NCI-H1436 treated with DMSO at 0.1 percent for 48 hours (cell line): ENCODE results near the gene HARBI1.

Source experiments
- DNase-seq: peaks from one replicate; lab custom pipeline; 2025; lab: John Stamatoyannopoulos, UW

Gene HARBI1

DNA sequence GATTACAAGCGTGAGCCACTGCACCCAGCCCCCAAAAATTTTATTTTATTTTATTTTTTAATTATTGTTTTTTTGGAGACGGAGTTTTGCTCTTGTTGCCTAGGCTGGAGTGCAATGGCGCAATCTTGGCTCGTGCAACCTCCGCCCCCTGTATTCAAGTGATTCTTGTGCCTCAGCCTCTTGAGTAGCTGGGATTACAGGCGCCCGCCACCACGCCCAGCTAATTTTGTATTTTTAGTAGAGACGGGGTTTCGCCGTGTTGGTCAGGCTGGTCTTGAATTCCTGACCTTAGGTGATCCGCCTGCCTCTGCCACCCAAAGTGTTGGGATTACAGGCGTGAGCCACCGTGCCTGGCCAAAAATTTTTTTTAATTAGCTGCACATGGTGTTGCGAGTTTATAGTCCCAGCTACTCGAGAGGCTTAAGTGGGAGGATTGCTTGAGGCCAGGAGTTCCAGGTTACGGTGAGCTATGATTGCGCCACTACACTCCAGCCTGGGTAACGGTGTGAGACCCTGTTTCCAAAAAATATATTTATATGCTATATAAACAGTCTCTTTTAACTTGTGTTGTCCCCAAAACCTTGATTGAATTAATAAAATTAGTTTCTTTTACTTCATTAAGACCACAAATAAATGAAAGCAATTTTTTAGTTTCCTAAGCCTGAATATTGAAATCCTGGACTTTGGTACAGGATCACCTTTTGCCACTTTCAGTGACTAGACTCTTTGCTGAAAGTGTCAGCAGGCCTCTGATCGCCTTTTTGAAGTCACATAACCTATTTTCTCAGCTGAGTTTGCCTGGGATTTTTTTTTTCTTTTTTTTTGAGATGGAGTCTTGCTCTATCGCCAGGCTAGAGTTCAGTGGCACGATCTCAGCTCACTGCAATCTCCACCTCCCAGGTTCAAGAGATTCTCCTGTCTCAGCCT, 16.5 kb upstream of the HARBI1 start:
- DNase-seq: no peak

DNA sequence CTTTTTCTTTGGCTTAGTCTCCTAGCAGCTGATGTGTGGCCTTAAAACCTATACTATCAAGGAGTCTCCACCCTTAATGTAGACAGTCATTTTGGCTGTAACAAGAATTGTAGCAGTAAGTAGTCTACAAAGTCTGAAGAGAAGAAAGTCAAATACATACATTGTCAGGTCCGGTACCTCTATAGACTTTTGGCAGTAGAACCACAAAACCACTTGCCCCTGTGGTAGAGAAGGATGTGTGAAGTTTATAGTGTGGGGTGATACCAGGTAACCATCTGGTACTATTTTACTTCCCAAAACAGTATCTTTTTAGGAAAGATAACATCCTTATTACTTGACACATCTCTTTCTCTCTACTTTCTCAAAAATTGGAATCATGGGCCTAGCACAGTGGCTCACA, 15.5 kb upstream of the HARBI1 start:
- no peak for DNase-seq

GRCh38 chr11:46631676-46632075, 14.6 kb upstream of the HARBI1 start:
- no peak for DNase-seq

GRCh38 chr11:46630237-46630636, 13.2 kb upstream of the HARBI1 start:
- DNase-seq: no peak

DNA sequence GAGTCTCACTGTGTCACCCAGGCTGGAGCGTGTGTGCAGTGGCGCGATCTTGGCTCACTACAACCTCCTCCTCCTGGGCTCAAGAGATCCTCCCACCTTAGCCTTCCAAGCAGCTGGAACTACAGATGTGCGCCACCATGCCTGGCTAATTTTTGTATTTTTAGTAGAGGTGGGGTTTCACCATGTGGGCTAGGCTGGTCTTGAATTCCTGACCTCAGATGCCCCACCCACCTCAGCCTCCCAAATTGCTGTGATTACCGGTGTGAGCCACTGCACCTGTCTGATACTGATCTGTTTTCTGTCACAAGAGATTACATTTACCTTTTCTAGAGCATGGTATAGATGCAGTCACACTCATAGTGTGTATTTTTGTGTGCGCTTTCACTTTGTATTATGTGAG, 11.9 kb upstream of the HARBI1 start:
- no peak for DNase-seq

DNA sequence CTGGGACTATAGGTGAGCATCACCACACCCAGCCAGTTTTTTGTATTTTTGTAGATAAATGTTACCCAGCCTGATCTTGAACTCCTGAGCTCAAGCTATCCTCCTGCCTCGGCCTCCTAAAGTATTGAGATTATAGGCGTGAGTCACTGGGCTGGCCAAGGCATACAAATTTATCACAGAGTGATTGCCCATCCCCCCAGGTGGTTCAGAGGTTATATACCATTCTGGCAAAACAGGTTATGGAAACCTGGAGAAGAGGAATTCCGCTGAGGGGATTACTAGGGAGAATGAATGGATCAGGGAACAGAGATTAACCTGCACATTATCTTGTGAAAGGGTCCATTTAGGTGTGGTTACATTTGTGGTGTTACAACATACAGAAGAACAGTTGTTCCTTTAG, 8.4 kb upstream of the HARBI1 start:
- no peak for DNase-seq

- no peak for DNase-seq
Observed at GRCh38 chr11:46618837-46619236, 1.8 kb upstream of the HARBI1 start.

GRCh38 chr11:46617972-46618314, 916 bp upstream of the HARBI1 start:
- no peak for DNase-seq

- no peak for DNase-seq
Observed at GRCh38 chr11:46616551-46617133, 385 bp downstream of the HARBI1 start.

DNA sequence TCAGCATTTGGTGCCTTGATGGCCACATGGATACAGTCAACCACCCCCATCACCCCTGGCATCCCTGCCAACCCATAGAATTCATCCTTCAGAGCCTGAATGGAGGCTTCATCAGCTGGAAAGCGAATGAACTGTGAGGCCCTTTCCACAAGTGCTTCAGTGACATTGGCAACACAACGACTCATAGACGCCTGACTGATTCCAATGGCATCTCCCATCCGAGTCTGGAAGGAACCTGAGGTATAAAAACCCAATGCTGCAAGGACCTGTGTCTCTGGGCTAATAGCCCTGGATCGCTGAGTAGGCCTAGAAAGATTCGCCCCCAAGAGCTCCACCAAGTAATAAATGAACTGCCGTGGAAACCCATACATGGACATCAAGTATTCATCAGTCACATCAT, 1.3 kb downstream of the HARBI1 start:
- no peak for DNase-seq

DNA sequence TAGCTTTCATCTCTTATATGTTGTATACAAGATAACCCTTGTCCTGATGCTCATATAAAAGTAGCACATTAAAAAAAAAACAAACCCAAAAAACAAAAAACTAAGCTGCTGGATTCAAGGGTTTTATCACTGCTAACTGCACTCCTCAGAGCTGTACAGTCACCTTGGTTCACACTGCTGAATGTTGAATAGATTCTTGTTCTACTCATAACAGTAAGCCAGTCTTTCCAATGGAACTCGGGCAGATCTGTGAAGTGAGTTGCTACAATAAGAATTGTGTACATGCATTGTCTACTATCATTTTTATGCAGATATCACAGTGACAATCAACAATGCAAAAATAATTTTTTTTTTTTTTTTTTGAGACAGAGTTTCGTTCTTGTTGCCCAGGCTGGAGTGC, 4.7 kb downstream of the HARBI1 start:
- DNase-seq: no peak

- no peak for DNase-seq
Observed at GRCh38 chr11:46611526-46612304, 5.3 kb downstream of the HARBI1 start.

- DNase-seq: no peak
Observed at GRCh38 chr11:46609386-46609785, 7.6 kb downstream of the HARBI1 start.

- no peak for DNase-seq
Observed at GRCh38 chr11:46607516-46607915, 9.5 kb downstream of the HARBI1 start.

DNA sequence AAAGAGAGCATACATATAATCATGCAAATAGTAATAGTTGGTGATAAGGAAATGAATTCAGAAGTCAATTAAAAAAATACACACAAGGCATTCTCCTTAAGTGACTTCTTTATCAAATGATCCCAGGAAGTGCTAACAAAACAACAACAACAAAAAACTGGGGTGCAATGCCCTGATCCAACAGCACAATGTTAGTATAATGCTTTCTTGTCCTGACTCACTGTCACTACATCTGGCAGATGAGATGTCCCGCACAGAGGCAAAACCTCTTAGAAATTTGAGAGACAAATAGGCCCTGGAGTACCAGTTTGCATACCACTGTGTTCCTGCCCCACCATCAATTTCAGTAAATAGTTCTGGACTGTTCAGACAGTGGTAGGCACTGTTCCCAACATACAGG, 12.2 kb downstream of the HARBI1 start:
- no peak for DNase-seq

GRCh38 chr11:46603704-46604308, 13.2 kb downstream of the HARBI1 start:
- DNase-seq: no peak

- no peak for DNase-seq
Observed at GRCh38 chr11:46601129-46601528, 15.9 kb downstream of the HARBI1 start.

GRCh38 chr11:46600194-46600960, 16.6 kb downstream of the HARBI1 start:
- DNase-seq: no peak

- DNase-seq: no peak
Observed at GRCh38 chr11:46599340-46600193, 17.5 kb downstream of the HARBI1 start.

- DNase-seq: no peak
Observed at GRCh38 chr11:46597609-46598219, 19.3 kb downstream of the HARBI1 start.
